ENCODE data around the gene SLC12A1.

The SLC12A1 gene

GRCh38 chr15:48177766-48178647 lies 28.1 kb upstream of the SLC12A1 start, which contains the start of gene MYEF2:
Gene MYEF2, minus strand, starts transcription at chr15:48178295. Its CDS starts 58 bp downstream, at chr15:48178237.
- peak within 1 kb of the TSS; percentile 32 to 52 for H3K4me3 ChIP-seq (replicated peaks in 1 of 2; ENCODE audit: low read depth in 2 of 2, low read length in 2 of 2)
- DNase-seq (ENCODE audit: low read depth in 2 of 2) = peak; percentile 19 to 51
- TF ChIP-seq, protein P1, sequence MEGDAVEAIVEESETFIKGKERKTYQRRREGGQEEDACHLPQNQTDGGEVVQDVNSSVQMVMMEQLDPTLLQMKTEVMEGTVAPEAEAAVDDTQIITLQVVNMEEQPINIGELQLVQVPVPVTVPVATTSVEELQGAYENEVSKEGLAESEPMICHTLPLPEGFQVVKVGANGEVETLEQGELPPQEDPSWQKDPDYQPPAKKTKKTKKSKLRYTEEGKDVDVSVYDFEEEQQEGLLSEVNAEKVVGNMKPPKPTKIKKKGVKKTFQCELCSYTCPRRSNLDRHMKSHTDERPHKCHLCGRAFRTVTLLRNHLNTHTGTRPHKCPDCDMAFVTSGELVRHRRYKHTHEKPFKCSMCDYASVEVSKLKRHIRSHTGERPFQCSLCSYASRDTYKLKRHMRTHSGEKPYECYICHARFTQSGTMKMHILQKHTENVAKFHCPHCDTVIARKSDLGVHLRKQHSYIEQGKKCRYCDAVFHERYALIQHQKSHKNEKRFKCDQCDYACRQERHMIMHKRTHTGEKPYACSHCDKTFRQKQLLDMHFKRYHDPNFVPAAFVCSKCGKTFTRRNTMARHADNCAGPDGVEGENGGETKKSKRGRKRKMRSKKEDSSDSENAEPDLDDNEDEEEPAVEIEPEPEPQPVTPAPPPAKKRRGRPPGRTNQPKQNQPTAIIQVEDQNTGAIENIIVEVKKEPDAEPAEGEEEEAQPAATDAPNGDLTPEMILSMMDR (IDR thresholded peaks at IDR 0.05; ENCODE audit: low read depth, low read length) = no peak

GRCh38 chr15:48178648-48178931 lies 27.5 kb upstream of the SLC12A1 start:
- TF ChIP-seq, protein P1 (IDR thresholded peaks at IDR 0.05; ENCODE audit: low read depth, low read length) = no peak
- no peak for DNase-seq (ENCODE audit: low read depth in 2 of 2)
- H3K4me3 ChIP-seq (replicated peaks in 1 of 2; ENCODE audit: low read depth in 2 of 2, low read length in 2 of 2) = no peak overlapping the region

DNA sequence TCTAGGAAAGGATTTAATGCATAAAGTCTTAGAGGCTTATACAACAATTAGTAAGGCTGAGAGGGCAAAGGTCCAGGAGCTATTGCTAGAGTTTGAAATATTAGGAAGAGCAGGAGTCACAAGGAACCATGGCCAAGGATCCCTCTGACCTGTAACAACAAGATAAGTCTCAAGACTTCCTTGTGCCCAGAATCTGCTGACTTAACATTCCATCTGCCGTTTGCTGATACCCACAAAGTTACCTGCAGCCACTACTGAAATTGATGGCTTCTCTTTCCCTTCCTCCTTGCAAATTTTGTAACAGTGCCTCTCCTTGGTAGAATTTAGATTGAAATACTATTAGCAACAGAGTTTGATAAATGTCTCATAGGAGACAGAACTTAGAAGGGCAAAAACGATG lies 23.4 kb upstream of the SLC12A1 start:
- TF ChIP-seq, protein P1 (IDR thresholded peaks at IDR 0.05; ENCODE audit: low read depth, low read length) = no peak
- DNase-seq (ENCODE audit: low read depth in 2 of 2) = no peak

DNA sequence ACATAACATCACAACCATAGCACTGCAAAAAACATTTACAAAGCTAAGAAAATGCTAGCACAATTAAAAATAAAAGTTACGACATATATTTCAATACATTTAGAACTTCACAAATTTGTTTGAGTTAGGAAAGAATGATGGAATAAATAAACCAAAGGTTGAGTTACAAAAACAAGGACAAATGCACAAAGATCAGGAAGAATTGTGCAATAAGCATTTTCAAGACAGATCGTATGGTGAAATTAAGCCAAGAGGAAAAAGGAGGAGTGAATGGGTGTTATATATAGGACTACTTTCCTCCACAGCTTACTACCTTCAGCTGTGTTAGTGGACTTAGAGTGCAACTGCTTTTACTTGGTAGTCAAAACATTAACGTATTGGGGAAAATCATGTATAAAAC lies 20.6 kb upstream of the SLC12A1 start:
- DNase-seq (ENCODE audit: low read depth in 2 of 2) = no peak
- TF ChIP-seq, protein P1 (IDR thresholded peaks at IDR 0.05; ENCODE audit: low read depth, low read length) = no peak
- no peak overlapping the region for H3K4me3 ChIP-seq (replicated peaks in 1 of 2; ENCODE audit: low read depth in 2 of 2, low read length in 2 of 2)

More for the DNA sequence above, 23.4 kb upstream of the SLC12A1 start:
- H3K4me3 ChIP-seq (replicated peaks in 1 of 2; ENCODE audit: low read depth in 2 of 2, low read length in 2 of 2) = no peak overlapping the region

- H3K4me3 ChIP-seq (replicated peaks in 1 of 2; ENCODE audit: low read depth in 2 of 2, low read length in 2 of 2) = no peak overlapping the region
- TF ChIP-seq, protein P1 (IDR thresholded peaks at IDR 0.05; ENCODE audit: low read depth, low read length) = no peak
- DNase-seq (ENCODE audit: low read depth in 2 of 2) = no peak
Measured at GRCh38 chr15:48186271-48186670, 19.8 kb upstream of the SLC12A1 start.

GRCh38 chr15:48190932-48191573 lies 15.0 kb upstream of the SLC12A1 start:
- peak; percentile 64 to 71 for DNase-seq (ENCODE audit: low read depth in 2 of 2)
- no peak overlapping the region for H3K4me3 ChIP-seq (replicated peaks in 1 of 2; ENCODE audit: low read depth in 2 of 2, low read length in 2 of 2)
- TF ChIP-seq, protein P1 (IDR thresholded peaks at IDR 0.05; ENCODE audit: low read depth, low read length) = no peak

Measured in cardiac fibroblast (primary cell).